ENCODE results near the gene NR2F1-AS1.
A peak's percentile ranks its signal among the peaks of the same experiment; 100 is the strongest.

DNA sequence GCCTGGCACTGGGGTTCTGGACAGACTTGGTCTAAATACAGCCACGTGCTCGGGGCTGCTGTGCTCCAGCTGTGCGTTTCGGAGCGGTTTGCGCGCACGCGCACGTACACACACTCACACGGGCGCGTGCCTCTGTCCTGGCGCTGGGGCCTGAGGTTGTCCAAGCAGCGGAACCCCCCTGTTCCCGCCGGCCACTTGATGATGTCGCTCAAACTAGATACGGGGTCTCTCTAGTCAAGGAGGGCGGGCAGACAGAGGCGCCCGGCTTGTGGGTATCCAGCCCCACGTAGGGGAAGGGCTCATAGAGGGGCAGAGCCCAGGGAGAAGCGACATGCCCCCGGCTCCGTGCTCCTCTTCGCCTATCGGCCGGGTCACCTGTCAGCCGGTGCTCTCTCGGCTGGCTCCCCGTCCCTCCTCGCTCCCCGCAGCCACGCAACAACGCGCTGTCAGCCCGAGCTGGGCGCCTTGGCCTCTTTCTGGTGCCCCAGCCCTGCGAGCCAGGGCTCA, 8.9 kb downstream of the NR2F1-AS1 start:
- TF ChIP-seq, protein P1, sequence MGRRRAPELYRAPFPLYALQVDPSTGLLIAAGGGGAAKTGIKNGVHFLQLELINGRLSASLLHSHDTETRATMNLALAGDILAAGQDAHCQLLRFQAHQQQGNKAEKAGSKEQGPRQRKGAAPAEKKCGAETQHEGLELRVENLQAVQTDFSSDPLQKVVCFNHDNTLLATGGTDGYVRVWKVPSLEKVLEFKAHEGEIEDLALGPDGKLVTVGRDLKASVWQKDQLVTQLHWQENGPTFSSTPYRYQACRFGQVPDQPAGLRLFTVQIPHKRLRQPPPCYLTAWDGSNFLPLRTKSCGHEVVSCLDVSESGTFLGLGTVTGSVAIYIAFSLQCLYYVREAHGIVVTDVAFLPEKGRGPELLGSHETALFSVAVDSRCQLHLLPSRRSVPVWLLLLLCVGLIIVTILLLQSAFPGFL (CRISPR knock-in tag; IDR thresholded peaks at IDR 0.05; ENCODE audit: borderline replicate concordance), result no peak
- no peak for TF ChIP-seq CREB1 (CRISPR knock-in tag; IDR thresholded peaks at IDR 0.05)
- TF ChIP-seq, protein P2, sequence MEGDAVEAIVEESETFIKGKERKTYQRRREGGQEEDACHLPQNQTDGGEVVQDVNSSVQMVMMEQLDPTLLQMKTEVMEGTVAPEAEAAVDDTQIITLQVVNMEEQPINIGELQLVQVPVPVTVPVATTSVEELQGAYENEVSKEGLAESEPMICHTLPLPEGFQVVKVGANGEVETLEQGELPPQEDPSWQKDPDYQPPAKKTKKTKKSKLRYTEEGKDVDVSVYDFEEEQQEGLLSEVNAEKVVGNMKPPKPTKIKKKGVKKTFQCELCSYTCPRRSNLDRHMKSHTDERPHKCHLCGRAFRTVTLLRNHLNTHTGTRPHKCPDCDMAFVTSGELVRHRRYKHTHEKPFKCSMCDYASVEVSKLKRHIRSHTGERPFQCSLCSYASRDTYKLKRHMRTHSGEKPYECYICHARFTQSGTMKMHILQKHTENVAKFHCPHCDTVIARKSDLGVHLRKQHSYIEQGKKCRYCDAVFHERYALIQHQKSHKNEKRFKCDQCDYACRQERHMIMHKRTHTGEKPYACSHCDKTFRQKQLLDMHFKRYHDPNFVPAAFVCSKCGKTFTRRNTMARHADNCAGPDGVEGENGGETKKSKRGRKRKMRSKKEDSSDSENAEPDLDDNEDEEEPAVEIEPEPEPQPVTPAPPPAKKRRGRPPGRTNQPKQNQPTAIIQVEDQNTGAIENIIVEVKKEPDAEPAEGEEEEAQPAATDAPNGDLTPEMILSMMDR (IDR thresholded peaks at IDR 0.05), result no peak
- TF ChIP-seq, protein P3, sequence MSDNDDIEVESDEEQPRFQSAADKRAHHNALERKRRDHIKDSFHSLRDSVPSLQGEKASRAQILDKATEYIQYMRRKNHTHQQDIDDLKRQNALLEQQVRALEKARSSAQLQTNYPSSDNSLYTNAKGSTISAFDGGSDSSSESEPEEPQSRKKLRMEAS (CRISPR knock-in tag; IDR thresholded peaks at IDR 0.05), result peak; percentile 78
- no peak for TF ChIP-seq ZNF263 (CRISPR knock-in tag; IDR thresholded peaks at IDR 0.05; ENCODE audit: low read depth)
- TF ChIP-seq, protein P4, sequence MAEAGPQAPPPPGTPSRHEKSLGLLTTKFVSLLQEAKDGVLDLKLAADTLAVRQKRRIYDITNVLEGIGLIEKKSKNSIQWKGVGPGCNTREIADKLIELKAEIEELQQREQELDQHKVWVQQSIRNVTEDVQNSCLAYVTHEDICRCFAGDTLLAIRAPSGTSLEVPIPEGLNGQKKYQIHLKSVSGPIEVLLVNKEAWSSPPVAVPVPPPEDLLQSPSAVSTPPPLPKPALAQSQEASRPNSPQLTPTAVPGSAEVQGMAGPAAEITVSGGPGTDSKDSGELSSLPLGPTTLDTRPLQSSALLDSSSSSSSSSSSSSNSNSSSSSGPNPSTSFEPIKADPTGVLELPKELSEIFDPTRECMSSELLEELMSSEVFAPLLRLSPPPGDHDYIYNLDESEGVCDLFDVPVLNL (CRISPR knock-in tag; IDR thresholded peaks at IDR 0.05; ENCODE audit: borderline replicate concordance, low read depth), result no peak
- no peak for TF ChIP-seq IRF2 (CRISPR knock-in tag; IDR thresholded peaks at IDR 0.05; ENCODE audit: borderline replicate concordance, low read depth)
- no peak for TF ChIP-seq ZNF416 (CRISPR knock-in tag; IDR thresholded peaks at IDR 0.05)
